Endothelial cell of umbilical vein (primary cell): ENCODE measurements around the gene XAF1. TPM values are rescaled to one million over a fixed set of nuclear protein-coding genes. Genes with fewer than 3 reads are reported as not detected.

Experiments
- BruUV-seq: library from RNA; stranded (reverse); fragments of 400-500 nt; replicated peaks from 2 replicates; lab custom pipeline; 2021; lab: Mats Ljungman, UMichigan
- CTCF ChIA-PET: fragments of 300-600, 350-600 bp; sonication (Branson Sonifier 250); formaldehyde crosslinking; loops from one replicate; lab custom pipeline; 2021; ENCODE audit warnings: antibody characterized with exemption, inconsistent platforms; lab: Charles Lee
- POLR2A ChIA-PET: fragments of 300-600, 350-600 bp; sonication (Branson Sonifier 250); formaldehyde crosslinking; loops from one replicate; lab custom pipeline; 2021; ENCODE audit warnings: antibody characterized with exemption, inconsistent platforms; lab: Charles Lee
- DNase-seq: peaks from one replicate; pipeline ENCODE4 v3.0.0-alpha.2; 2011; ENCODE audit warnings: low read depth, low spot score
- FAIRE-seq: peaks from 2 replicates; lab custom pipeline; 2011; peaks lifted over from hg19 to GRCh38; lab: Jason Lieb, UNC
- H2AFZ ChIP-seq: 2 replicates; pipeline ENCODE4 v1.6.0; 2012; ENCODE audit warnings: low read depth, low read length, control low read depth, inconsistent platforms
- H3K27ac ChIP-seq: 2 replicates; pipeline ENCODE4 v1.5.1; 2011; ENCODE audit warnings: low read depth, mild to moderate bottlenecking, control low read depth, low read length, moderate library complexity; ENCODE audit not compliant: insufficient read depth
- H3K27me3 ChIP-seq, 2 experiments: 2 replicates each; pipeline versions ENCODE4 v1.6.0 to v1.6.1; 2011; ENCODE audit warnings: low read length in 2 of 2, mixed read lengths in 1 of 2; ENCODE audit not compliant: control insufficient read depth in 2 of 2, insufficient read depth in 2 of 2
- H3K36me3 ChIP-seq, 2 experiments: 2 replicates in 1 of 2; 3 replicates in 1 of 2; pipeline ENCODE4 v1.5.1; 2011; ENCODE audit warnings: low read length in 2 of 2, mild to moderate bottlenecking in 1 of 2, moderate library complexity in 1 of 2; ENCODE audit not compliant: control insufficient read depth in 2 of 2, insufficient read depth in 2 of 2; ENCODE audit errors: extremely low read depth in 1 of 2
- H3K4me1 ChIP-seq: 3 replicates; pipeline ENCODE4 v1.5.1; 2011; ENCODE audit warnings: mild to moderate bottlenecking, low read length; ENCODE audit not compliant: control insufficient read depth, insufficient read depth; ENCODE audit errors: extremely low read depth
- H3K4me2 ChIP-seq: 2 replicates; pipeline ENCODE4 v1.6.1; 2011; ENCODE audit warnings: low read length, control low read depth, mixed read lengths; ENCODE audit not compliant: insufficient read depth
- H3K4me3 ChIP-seq, 3 experiments: fragments of 200-600 bp in 1 of 3; sonication (generic), shearing (Covaris generic) in 1 of 3; replicated peaks in 1 of 3; 2 replicates each; pipeline ENCODE4 v1.5.1; 2011 to 2016; ENCODE audit warnings: control low read depth in 3 of 3, low read length in 3 of 3, mild to moderate bottlenecking in 2 of 3, inconsistent platforms in 1 of 3, low read depth in 1 of 3, moderate library complexity in 1 of 3; ENCODE audit not compliant: insufficient read depth in 1 of 3
- H3K79me2 ChIP-seq: 2 replicates; pipeline ENCODE4 v1.6.0; 2012; ENCODE audit warnings: low read length, inconsistent platforms; ENCODE audit not compliant: control insufficient read depth, insufficient read depth
- H3K9ac ChIP-seq: replicated peaks from 2 replicates; pipeline ENCODE3; 2011; ENCODE audit warnings: low read length, control low read depth; ENCODE audit not compliant: insufficient read depth; ENCODE audit errors: extremely low read depth
- H3K9me1 ChIP-seq: replicated peaks from 3 replicates; pipeline ENCODE4 v1.6.0; 2011; ENCODE audit warnings: mild to moderate bottlenecking, low read length; ENCODE audit not compliant: control insufficient read depth, insufficient read depth; ENCODE audit errors: extremely low read depth
- H3K9me3 ChIP-seq: replicated peaks from 2 replicates; pipeline ENCODE4 v1.5.1; 2012; ENCODE audit warnings: low read length, inconsistent platforms; ENCODE audit not compliant: control insufficient read depth, insufficient read depth
- H4K20me1 ChIP-seq: replicated peaks from 2 replicates; pipeline ENCODE3; 2011; ENCODE audit warnings: mild to moderate bottlenecking, low read length; ENCODE audit not compliant: control insufficient read depth, insufficient read depth; ENCODE audit errors: extremely low read depth
- CTCF ChIP-seq, 2 donors: IDR thresholded peaks; 1 replicate in 1 of 2; 2 replicates in 1 of 2; pipeline ENCODE4 v1.5.1; 2011; ENCODE audit warnings: low read length in 2 of 2, mild to moderate bottlenecking in 2 of 2, moderate library complexity in 2 of 2, control low read depth in 1 of 2, inconsistent platforms in 1 of 2, low read depth in 1 of 2; ENCODE audit not compliant: insufficient read depth in 1 of 2; ENCODE audit errors: extremely low read depth in 1 of 2
- EZH2 ChIP-seq: IDR thresholded peaks from 2 replicates; pipeline ENCODE4 v1.6.1; 2012; ENCODE audit warnings: borderline replicate concordance, low read depth, mild to moderate bottlenecking, moderate library complexity, low read length, inconsistent platforms; ENCODE audit not compliant: severe bottlenecking
- FOS ChIP-seq: IDR thresholded peaks from 2 replicates; pipeline ENCODE4 v1.6.1; 2011; ENCODE audit warnings: mild to moderate bottlenecking, low read length, moderate library complexity, borderline replicate concordance; ENCODE audit not compliant: insufficient read depth
- GATA2 ChIP-seq: IDR thresholded peaks from 2 replicates; pipeline ENCODE4 v1.7.0; 2011; ENCODE audit warnings: low read depth, mild to moderate bottlenecking, moderate library complexity, mixed read lengths, low read length; ENCODE audit not compliant: insufficient read length, insufficient read depth
- JUN ChIP-seq: IDR thresholded peaks from 2 replicates; pipeline ENCODE4 v1.6.1; 2011; ENCODE audit warnings: borderline replicate concordance, low read depth; ENCODE audit not compliant: insufficient read length, insufficient read depth
- POLR2A ChIP-seq: IDR thresholded peaks from 2 replicates; pipeline ENCODE4 v1.6.1; 2012; ENCODE audit warnings: low read depth, mild to moderate bottlenecking, control low read depth, low read length
- POLR2AphosphoS5 ChIP-seq: IDR thresholded peaks from 2 replicates; pipeline ENCODE4 v1.6.1; 2012; ENCODE audit warnings: low read depth, mild to moderate bottlenecking, control low read depth, low read length, moderate library complexity; ENCODE audit not compliant: insufficient read depth
- dilution Hi-C: fragments of 300-500 bp; cut with MboI; formaldehyde crosslinking; loops from one replicate; pipeline ENCODE4 v1.15.0; 2019; ENCODE audit warnings: low sequenced_read_pairs; ENCODE audit not compliant: extremely low pct_ligation_motif_present
- intact Hi-C: fragments of 100-400 bp; cut with micrococcal nuclease; formaldehyde crosslinking; loops from one replicate; pipeline ENCODE4 v1.10.0; 2022
- polyA plus RNA-seq, 4 experiments: library from polyadenylated mRNA; depleted of rRNA in 3 of 4; stranded (reverse) in 3 of 4; unstranded in 1 of 4; fragments of >200 nt; gene quantifications; 2 replicates each; pipeline versions ENCODE4 v1.2.1 to v1.2.3, GENCODE V29; 2011 to 2012; ENCODE audit warnings: missing spikeins in 1 of 4
- total RNA-seq: library from RNA; stranded (reverse); gene quantifications from 2 replicates; pipeline ENCODE4 v1.2.3, GENCODE V29; 2021

XAF1 gene
- total and polyA plus RNA-seq, 2 donors (not counting 3 experiments of a cell fraction or from before 2014, with no cell fraction given) = 6.3 to 21.5 TPM

- Histone ChIP-seq H3K36me3 (no peaks in the 10 kb centered on the region), H3K27me3 (peaks cover 2 to 6% of the 10 kb centered on the region in 2 experiments), H2AFZ (no peak overlapping the region), H3K9ac (no peak overlapping the region), H3K9me3 (no peaks in the 10 kb centered on the region), H3K4me2 (no peak overlapping the region), H4K20me1 (no peaks in the 10 kb centered on the region), H3K27ac (no peak overlapping the region), H3K9me1 (no peaks in the 10 kb centered on the region), H3K79me2 (no peaks in the 10 kb centered on the region), H3K4me1 (no peaks in the 10 kb centered on the region), H3K4me3 (no peak overlapping the region)
- DNase-seq = no peak
- CTCF ChIA-PET = interaction anchor here (0.8 kb wide), 1 partner anchor 10 kb away, joined by 3 read pairs; no protein-coding TSS in a partner anchor
- intact Hi-C loops = no loop called here
- POLR2A ChIA-PET = no interaction called here
- no TSS peak for BruUV-seq
- dilution Hi-C loops = no loop called here
- FAIRE-seq = no peak
- no peak for TF ChIP-seq EZH2
- TF ChIP-seq POLR2AphosphoS5 = no peak
- TF ChIP-seq FOS = no peak
- TF ChIP-seq POLR2A = no peak
- TF ChIP-seq CTCF (IDR thresholded peaks at IDR 0.05; ENCODE audit: extremely low read depth in 1 of 2, insufficient read depth in 1 of 2, low read depth in 1 of 2, low read length in 2 of 2) = no peak
- TF ChIP-seq GATA2 = no peak
- no peak for TF ChIP-seq JUN
These were observed 41.1 kb downstream of the XAF1 start for GRCh38 chr17:6796887-6797490.
